Neural progenitor cell (in vitro differentiated cells): Measurements from ENCODE around the gene ACSM6.

Experiments used
- EZH2 ChIP-seq: fragments of 200-600 bp; sonication (generic); IDR thresholded peaks from 2 replicates; pipeline ENCODE4 v1.6.1; 2017; ENCODE audit warnings: antibody characterized with exemption, mild to moderate bottlenecking, moderate library complexity
- EZH2phosphoT487 ChIP-seq: fragments of 200-600 bp; sonication (generic); IDR thresholded peaks from 2 replicates; pipeline ENCODE4 v1.6.1; 2017; ENCODE audit warnings: antibody characterized with exemption
- TF ChIP-seq, protein P1 (sequence below): fragments of 200-600 bp; sonication (generic); IDR thresholded peaks from 2 replicates; pipeline ENCODE4 v1.5.1; 2017; ENCODE audit warnings: antibody characterized with exemption, mild to moderate bottlenecking

GRCh38 chr10:95171336-95171735 lies 22.7 kb upstream of the ACSM6 start:
- TF ChIP-seq, protein P1, sequence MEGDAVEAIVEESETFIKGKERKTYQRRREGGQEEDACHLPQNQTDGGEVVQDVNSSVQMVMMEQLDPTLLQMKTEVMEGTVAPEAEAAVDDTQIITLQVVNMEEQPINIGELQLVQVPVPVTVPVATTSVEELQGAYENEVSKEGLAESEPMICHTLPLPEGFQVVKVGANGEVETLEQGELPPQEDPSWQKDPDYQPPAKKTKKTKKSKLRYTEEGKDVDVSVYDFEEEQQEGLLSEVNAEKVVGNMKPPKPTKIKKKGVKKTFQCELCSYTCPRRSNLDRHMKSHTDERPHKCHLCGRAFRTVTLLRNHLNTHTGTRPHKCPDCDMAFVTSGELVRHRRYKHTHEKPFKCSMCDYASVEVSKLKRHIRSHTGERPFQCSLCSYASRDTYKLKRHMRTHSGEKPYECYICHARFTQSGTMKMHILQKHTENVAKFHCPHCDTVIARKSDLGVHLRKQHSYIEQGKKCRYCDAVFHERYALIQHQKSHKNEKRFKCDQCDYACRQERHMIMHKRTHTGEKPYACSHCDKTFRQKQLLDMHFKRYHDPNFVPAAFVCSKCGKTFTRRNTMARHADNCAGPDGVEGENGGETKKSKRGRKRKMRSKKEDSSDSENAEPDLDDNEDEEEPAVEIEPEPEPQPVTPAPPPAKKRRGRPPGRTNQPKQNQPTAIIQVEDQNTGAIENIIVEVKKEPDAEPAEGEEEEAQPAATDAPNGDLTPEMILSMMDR: no peak
- no peak for TF ChIP-seq EZH2
- TF ChIP-seq EZH2phosphoT487: no peak
